ENCODE results near the gene TLR3. TPM values are rescaled to one million over a fixed set of nuclear protein-coding genes. Genes with fewer than 3 reads are reported as not detected.

TLR3 gene
- total RNA-seq, 1 donor from 2014 or later, result 5.8 TPM

- TF ChIP-seq CTCF (IDR thresholded peaks at IDR 0.05; ENCODE audit: insufficient read depth, low read length, poor library complexity, severe bottlenecking), result peak; percentile 10
- H3K36me3 ChIP-seq (ENCODE audit: control insufficient read depth, insufficient read depth, low read length), result no peaks in the 10 kb centered on the region
- DNase-seq (ENCODE audit: low read depth), result no peak
- H3K4me3 ChIP-seq (ENCODE audit: low read depth, low read length), result peak overlapping the region; percentile 66
- H3K27me3 ChIP-seq (ENCODE audit: control insufficient read depth, insufficient read depth, low read length), result no peaks in the 10 kb centered on the region
These were observed 36.1 kb downstream of the TLR3 start for GRCh38 chr4:186104890-186105646.

- Histone ChIP-seq H3K27me3 (ENCODE audit: control insufficient read depth, insufficient read depth, low read length) (no peaks in the 10 kb centered on the region), H3K4me3 (ENCODE audit: low read depth, low read length) (peak overlapping the region; percentile 66), H3K36me3 (ENCODE audit: control insufficient read depth, insufficient read depth, low read length) (no peaks in the 10 kb centered on the region)
- no peak for TF ChIP-seq CTCF (IDR thresholded peaks at IDR 0.05; ENCODE audit: insufficient read depth, low read length, poor library complexity, severe bottlenecking)
- DNase-seq (ENCODE audit: low read depth), result peak; percentile 61
These were observed 36.8 kb downstream of the TLR3 start for GRCh38 chr4:186105647-186106321.

DNA sequence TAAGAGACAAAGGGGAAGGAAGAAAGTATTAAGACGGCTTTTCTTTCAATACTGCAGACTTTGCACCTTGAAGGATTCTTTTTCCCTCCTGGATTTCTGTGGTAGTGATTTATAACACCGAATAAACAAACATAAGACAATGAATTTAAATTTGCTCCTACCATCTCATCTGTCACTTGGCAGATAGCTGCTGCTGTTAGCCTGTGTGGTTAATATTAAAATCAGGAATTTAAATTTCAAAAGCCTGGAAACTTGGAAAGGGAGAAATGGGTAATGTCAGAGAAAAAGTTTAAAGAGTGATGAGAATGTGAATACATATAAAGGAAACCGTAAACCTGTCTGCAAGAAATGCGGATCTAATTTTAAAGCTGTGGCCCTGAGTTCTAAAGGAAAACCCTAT lies 39.0 kb downstream of the TLR3 start:
- TF ChIP-seq CTCF (IDR thresholded peaks at IDR 0.05; ENCODE audit: insufficient read depth, low read length, poor library complexity, severe bottlenecking), result no peak
- Histone ChIP-seq H3K4me3 (ENCODE audit: low read depth, low read length) (no peak overlapping the region), H3K27me3 (ENCODE audit: control insufficient read depth, insufficient read depth, low read length) (no peaks in the 10 kb centered on the region), H3K36me3 (ENCODE audit: control insufficient read depth, insufficient read depth, low read length) (no peaks in the 10 kb centered on the region)
- DNase-seq (ENCODE audit: low read depth), result no peak

DNA sequence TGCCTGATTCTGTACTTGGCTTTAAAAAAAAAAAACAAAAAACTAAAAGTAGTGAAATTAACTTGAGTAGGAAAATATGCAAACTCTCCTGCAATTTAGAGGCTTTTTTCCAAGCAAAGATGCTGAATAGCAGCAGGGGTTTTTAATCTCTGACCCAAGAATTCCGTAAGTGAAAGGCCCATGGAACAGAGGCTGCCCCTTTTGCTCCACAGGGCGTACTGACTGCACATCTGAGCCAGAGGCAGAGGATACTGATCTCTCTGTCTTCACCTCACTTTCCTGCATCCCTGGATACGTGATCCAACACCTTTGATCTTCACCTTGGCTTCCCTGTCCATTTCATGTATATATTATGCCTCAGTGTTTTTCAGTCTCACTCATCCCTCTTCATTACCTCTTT lies 39.4 kb downstream of the TLR3 start:
- TF ChIP-seq CTCF (IDR thresholded peaks at IDR 0.05; ENCODE audit: insufficient read depth, low read length, poor library complexity, severe bottlenecking), result no peak
- Histone ChIP-seq H3K27me3 (ENCODE audit: control insufficient read depth, insufficient read depth, low read length) (no peaks in the 10 kb centered on the region), H3K4me3 (ENCODE audit: low read depth, low read length) (no peak overlapping the region), H3K36me3 (ENCODE audit: control insufficient read depth, insufficient read depth, low read length) (no peaks in the 10 kb centered on the region)
- DNase-seq (ENCODE audit: low read depth), result no peak

DNA sequence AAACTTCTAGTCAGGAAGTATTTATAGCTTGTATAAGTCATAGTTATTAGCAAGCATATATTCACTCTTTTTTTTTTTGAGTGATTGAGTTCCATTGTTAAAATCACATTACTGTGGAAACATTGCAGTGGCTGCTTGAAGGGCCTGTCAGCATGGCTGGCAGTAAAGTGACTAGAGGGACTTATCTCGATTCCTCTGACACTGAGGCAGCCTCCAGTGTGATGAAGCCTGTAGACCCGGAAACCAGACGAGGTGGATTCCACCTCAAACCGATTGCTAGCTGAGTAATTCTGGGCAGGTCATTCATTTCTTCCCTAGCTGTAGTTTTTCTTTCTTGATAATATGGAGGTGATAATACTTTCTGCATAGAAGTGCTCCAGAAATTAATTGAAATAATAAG lies 40.3 kb downstream of the TLR3 start:
- Histone ChIP-seq H3K4me3 (ENCODE audit: low read depth, low read length) (no peak overlapping the region), H3K27me3 (ENCODE audit: control insufficient read depth, insufficient read depth, low read length) (no peaks in the 10 kb centered on the region), H3K36me3 (ENCODE audit: control insufficient read depth, insufficient read depth, low read length) (no peaks in the 10 kb centered on the region)
- no peak for DNase-seq (ENCODE audit: low read depth)
- TF ChIP-seq CTCF (IDR thresholded peaks at IDR 0.05; ENCODE audit: insufficient read depth, low read length, poor library complexity, severe bottlenecking), result no peak

Measured in kidney epithelial cell (primary cell).